HCT116 (cell line): ENCODE results near the gene GRIN2A. TPM values are rescaled to one million over a fixed set of nuclear protein-coding genes. Genes with fewer than 3 reads are reported as not detected.

Experiments used
- ATAC-seq: fragments of 200-7000 bp; cut with Tn5 transposase; 2 replicates; pipeline ENCODE4 v1.9.1; 2020; ENCODE audit warnings: mild to moderate bottlenecking, moderate library complexity
- BruUV-seq: library from RNA; stranded (reverse); fragments of 400-500 nt; replicated peaks from 2 replicates; lab custom pipeline; 2021; lab: Mats Ljungman, UMichigan
- CTCF ChIA-PET: fragments of 300-600 bp; sonication (Branson Sonifier 250); formaldehyde crosslinking; loops from one replicate; lab custom pipeline; 2021; ENCODE audit warnings: antibody characterized with exemption; lab: Charles Lee
- POLR2A ChIA-PET: fragments of 300-600, 350-600 bp; sonication (Branson Sonifier 250); formaldehyde crosslinking; loops from one replicate; lab custom pipeline; 2021; ENCODE audit warnings: antibody characterized with exemption; lab: Charles Lee
- RAD21 ChIA-PET, 2 experiments: fragments of 300-600 bp; sonication (Branson Sonifier 250); formaldehyde crosslinking; loops; one replicate each; lab custom pipeline; 2023; ENCODE audit warnings: low total read pairs in 2 of 2; ENCODE audit not compliant: uncharacterized antibody in 2 of 2, unreplicated experiment in 2 of 2, low non-redundant PET in 1 of 2; lab: Charles Lee
- DNase-seq: peaks from one replicate; pipeline ENCODE4 v3.0.0-alpha.2; 2010; ENCODE audit warnings: low read depth, low spot score
- H2AFZ ChIP-seq: fragments of 200-600 bp; shearing (Covaris generic), sonication (generic); 2 replicates; pipeline ENCODE4 v1.6.1; 2017; ENCODE audit warnings: low read depth, mixed run types, mixed read lengths, antibody characterized with exemption, low read length; ENCODE audit not compliant: poor library complexity, severe bottlenecking
- H3K27ac ChIP-seq: 2 replicates; pipeline ENCODE4 v1.5.1; 2012; ENCODE audit warnings: low read depth, low read length
- H3K27me3 ChIP-seq: fragments of 200-600 bp; sonication (generic); 2 replicates; pipeline ENCODE4 v1.6.1; 2016; ENCODE audit warnings: mixed run types, low read length, mixed read lengths; ENCODE audit not compliant: insufficient read depth
- H3K36me3 ChIP-seq, 2 experiments: fragments of 200-500 bp in 1 of 2; fragments of 200-600 bp in 1 of 2; sonication (Bioruptor generic) in 1 of 2; sonication (generic) in 1 of 2; 2 replicates each; pipeline versions ENCODE4 v1.5.1 to v1.6.1; 2014 to 2016; ENCODE audit warnings: low read length in 2 of 2, inconsistent platforms in 1 of 2, mixed read lengths in 1 of 2, mixed run types in 1 of 2; ENCODE audit not compliant: insufficient read depth in 2 of 2, control insufficient read depth in 1 of 2
- H3K4me1 ChIP-seq, 2 experiments: fragments of 200-600 bp in 1 of 2; sonication (generic) in 1 of 2; 2 replicates each; pipeline versions ENCODE4 v1.5.1 to v1.6.1; 2012 to 2017; ENCODE audit warnings: low read length in 2 of 2, inconsistent platforms in 1 of 2, mild to moderate bottlenecking in 1 of 2, mixed read lengths in 1 of 2, mixed run types in 1 of 2, moderate library complexity in 1 of 2; ENCODE audit not compliant: insufficient read depth in 2 of 2, control insufficient read depth in 1 of 2
- H3K4me2 ChIP-seq: fragments of 200-600 bp; sonication (generic); 2 replicates; pipeline ENCODE4 v1.6.1; 2017; ENCODE audit warnings: mixed run types, low read length, mixed read lengths
- H3K4me3 ChIP-seq, 2 experiments: fragments of 200-600 bp in 1 of 2; sonication (generic) in 1 of 2; replicated peaks in 1 of 2; 2 replicates each; pipeline ENCODE4 v1.5.1; 2011 to 2016; ENCODE audit warnings: low read length in 2 of 2, control low read depth in 1 of 2, low read depth in 1 of 2, mild to moderate bottlenecking in 1 of 2, mixed read lengths in 1 of 2, mixed run types in 1 of 2
- H3K79me2 ChIP-seq: fragments of 200-600 bp; sonication (generic); 2 replicates; pipeline ENCODE4 v1.6.1; 2017; ENCODE audit warnings: mild to moderate bottlenecking, mixed run types, low read length, moderate library complexity, mixed read lengths; ENCODE audit not compliant: insufficient read depth
- H3K9ac ChIP-seq: fragments of 200-600 bp; sonication (generic); 2 replicates; pipeline ENCODE4 v1.6.1; 2016; ENCODE audit warnings: low read length, mixed read lengths
- H3K9me2 ChIP-seq: fragments of 200-600 bp; sonication (generic), shearing (Covaris generic); 2 replicates; pipeline ENCODE4 v1.6.1; 2017; ENCODE audit warnings: mixed run types, mild to moderate bottlenecking, moderate library complexity; ENCODE audit not compliant: insufficient read depth
- H3K9me3 ChIP-seq, 2 experiments: fragments of 200-500 bp in 1 of 2; fragments of 200-600 bp in 1 of 2; sonication (Bioruptor generic) in 1 of 2; sonication (generic) in 1 of 2; 2 replicates each; pipeline ENCODE4 v1.6.1; 2014 to 2017; ENCODE audit warnings: low read length in 2 of 2, mixed read lengths in 2 of 2, inconsistent platforms in 1 of 2, low read depth in 1 of 2, mild to moderate bottlenecking in 1 of 2, mixed run types in 1 of 2, moderate library complexity in 1 of 2; ENCODE audit not compliant: control insufficient read depth in 1 of 2, insufficient read depth in 1 of 2
- H4K20me1 ChIP-seq: fragments of 200-600 bp; sonication (generic), shearing (Covaris generic); 2 replicates; pipeline ENCODE4 v1.6.1; 2017; ENCODE audit warnings: mixed run types, mild to moderate bottlenecking, moderate library complexity; ENCODE audit not compliant: insufficient read depth
- CBX3 ChIP-seq: IDR thresholded peaks from 2 replicates; pipeline ENCODE4 v1.6.1; 2012; ENCODE audit warnings: low read depth
- CEBPB ChIP-seq: IDR thresholded peaks from 2 replicates; pipeline ENCODE4 v1.6.1; 2012; ENCODE audit warnings: low read depth
- EGR1 ChIP-seq: IDR thresholded peaks from 2 replicates; pipeline ENCODE4 v1.6.1; 2012; ENCODE audit warnings: low read depth
- ELF1 ChIP-seq: IDR thresholded peaks from 2 replicates; pipeline ENCODE4 v1.6.1; 2012; ENCODE audit warnings: low read depth, borderline replicate concordance
- EZH2 ChIP-seq: fragments of 200-600 bp; sonication (generic); IDR thresholded peaks from 2 replicates; pipeline ENCODE4 v1.6.1; 2017; ENCODE audit warnings: antibody characterized with exemption, mixed run types
- FOSL1 ChIP-seq: IDR thresholded peaks from 2 replicates; pipeline ENCODE4 v1.6.1; 2012; ENCODE audit warnings: low read depth
- POLR2A ChIP-seq: IDR thresholded peaks from 2 replicates; pipeline ENCODE4 v1.7.0; 2011; ENCODE audit warnings: borderline replicate concordance; ENCODE audit not compliant: insufficient read depth, insufficient read length; ENCODE audit errors: extremely low read depth
- POLR2AphosphoS5 ChIP-seq: IDR thresholded peaks from 2 replicates; pipeline ENCODE4 v1.6.1; 2011; ENCODE audit warnings: mild to moderate bottlenecking, low read depth, low read length, moderate library complexity
- RAD21 ChIP-seq: IDR thresholded peaks from 2 replicates; pipeline ENCODE4 v1.6.1; 2012; ENCODE audit warnings: low read depth, mild to moderate bottlenecking
- SP1 ChIP-seq: IDR thresholded peaks from 2 replicates; pipeline ENCODE4 v1.6.1; 2012; ENCODE audit warnings: low read depth
- SRF ChIP-seq: IDR thresholded peaks from 2 replicates; pipeline ENCODE4 v1.6.1; 2012; ENCODE audit warnings: low read depth
- TCF7L2 ChIP-seq: IDR thresholded peaks from 2 replicates; pipeline ENCODE4 v1.7.0; 2011; ENCODE audit warnings: borderline replicate concordance, inconsistent platforms; ENCODE audit not compliant: insufficient read depth, insufficient read length; ENCODE audit errors: extremely low read depth
- ZFX ChIP-seq: fragments of 450-650 bp; IDR thresholded peaks from 2 replicates; pipeline ENCODE4 v1.6.1; 2017
- ZNF274 ChIP-seq: fragments of 200-500 bp; sonication (Bioruptor generic); IDR thresholded peaks from 2 replicates; pipeline ENCODE4 v1.6.1; 2014; ENCODE audit warnings: mild to moderate bottlenecking, low read depth, low read length, inconsistent platforms
- intact Hi-C: fragments of 100-400 bp; cut with micrococcal nuclease; formaldehyde crosslinking; loops from 2 replicates; pipeline ENCODE4 v1.10.0; 2022
- total RNA-seq: library from RNA; stranded (reverse); gene quantifications from one replicate; pipeline ENCODE4 v1.2.1, GENCODE V29; 2021; ENCODE audit not compliant: unreplicated experiment
- TF ChIP-seq, protein P1 (sequence below): IDR thresholded peaks from 2 replicates; pipeline ENCODE4 v1.6.1; 2012
- TF ChIP-seq, protein P2 (sequence below): IDR thresholded peaks from 2 replicates; pipeline ENCODE4 v1.6.1; 2011; ENCODE audit warnings: mild to moderate bottlenecking, low read length, moderate library complexity; ENCODE audit not compliant: insufficient replicate concordance; ENCODE audit errors: extremely low read depth
- TF ChIP-seq, protein P3 (sequence below): IDR thresholded peaks from 2 replicates; pipeline ENCODE4 v1.6.1; 2012; ENCODE audit warnings: low read depth
- TF ChIP-seq, protein P4 (sequence below), 3 experiments: fragments of 200-600 bp in 1 of 3; sonication (generic) in 1 of 3; IDR thresholded peaks in 2 of 3; conservative IDR thresholded peaks in 1 of 3; 2 replicates each; pipeline ENCODE4 v1.5.1; 2012 to 2017; ENCODE audit warnings: low read depth in 2 of 3, low read length in 2 of 3, antibody characterized with exemption in 1 of 3, borderline replicate concordance in 1 of 3, control low read depth in 1 of 3, mild to moderate bottlenecking in 1 of 3, mixed read lengths in 1 of 3, mixed run types in 1 of 3, moderate library complexity in 1 of 3; ENCODE audit not compliant: insufficient read depth in 1 of 3

The GRIN2A gene
- total RNA-seq, 1 experiment from 2014 or later, result 0.02 TPM

- no peak for TF ChIP-seq RAD21
- TF ChIP-seq SP1, result no peak
- TF ChIP-seq, protein P1, sequence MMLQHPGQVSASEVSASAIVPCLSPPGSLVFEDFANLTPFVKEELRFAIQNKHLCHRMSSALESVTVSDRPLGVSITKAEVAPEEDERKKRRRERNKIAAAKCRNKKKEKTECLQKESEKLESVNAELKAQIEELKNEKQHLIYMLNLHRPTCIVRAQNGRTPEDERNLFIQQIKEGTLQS, result no peak
- TF ChIP-seq CEBPB, result no peak
- no peak for TF ChIP-seq TCF7L2
- TF ChIP-seq, protein P2, sequence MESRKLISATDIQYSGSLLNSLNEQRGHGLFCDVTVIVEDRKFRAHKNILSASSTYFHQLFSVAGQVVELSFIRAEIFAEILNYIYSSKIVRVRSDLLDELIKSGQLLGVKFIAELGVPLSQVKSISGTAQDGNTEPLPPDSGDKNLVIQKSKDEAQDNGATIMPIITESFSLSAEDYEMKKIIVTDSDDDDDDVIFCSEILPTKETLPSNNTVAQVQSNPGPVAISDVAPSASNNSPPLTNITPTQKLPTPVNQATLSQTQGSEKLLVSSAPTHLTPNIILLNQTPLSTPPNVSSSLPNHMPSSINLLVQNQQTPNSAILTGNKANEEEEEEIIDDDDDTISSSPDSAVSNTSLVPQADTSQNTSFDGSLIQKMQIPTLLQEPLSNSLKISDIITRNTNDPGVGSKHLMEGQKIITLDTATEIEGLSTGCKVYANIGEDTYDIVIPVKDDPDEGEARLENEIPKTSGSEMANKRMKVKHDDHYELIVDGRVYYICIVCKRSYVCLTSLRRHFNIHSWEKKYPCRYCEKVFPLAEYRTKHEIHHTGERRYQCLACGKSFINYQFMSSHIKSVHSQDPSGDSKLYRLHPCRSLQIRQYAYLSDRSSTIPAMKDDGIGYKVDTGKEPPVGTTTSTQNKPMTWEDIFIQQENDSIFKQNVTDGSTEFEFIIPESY, result no peak
- no peak for TF ChIP-seq ELF1
- TF ChIP-seq, all 23 proteins: peak for 0
These were observed 30.5 kb downstream of the GRIN2A start (continued) for GRCh38 chr16:10151718-10152117.

DNA sequence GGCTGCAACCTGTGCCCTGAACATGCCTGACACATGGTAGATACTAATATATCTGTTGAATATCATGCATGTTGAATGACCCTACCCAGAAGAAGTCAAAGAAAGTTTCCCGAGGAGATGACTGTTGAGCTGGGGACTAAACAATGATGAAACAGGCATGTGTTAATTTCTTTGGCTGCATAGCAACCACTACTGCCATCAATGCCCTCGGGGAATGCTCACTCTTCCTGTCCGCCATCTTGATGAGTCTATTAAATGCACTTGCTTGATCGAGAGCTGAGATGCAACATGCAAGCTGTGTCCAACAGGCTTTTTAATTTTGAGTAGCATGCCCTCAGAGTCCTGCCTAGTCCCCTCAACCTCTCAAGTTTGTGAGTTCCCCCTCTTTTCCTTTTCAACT is 31.3 kb downstream of the GRIN2A start:
- Histone ChIP-seq H3K27ac (no peak overlapping the region), H4K20me1 (no peaks in the 10 kb centered on the region), H3K36me3 (no peaks in the 10 kb centered on the region), H3K4me2 (no peak overlapping the region), H3K9ac (no peak overlapping the region), H3K9me3 (no peaks in the 10 kb centered on the region), H3K4me1 (no peaks in the 10 kb centered on the region), H3K27me3 (peaks cover 7% of the 10 kb centered on the region; the same call in 1 of the 2 replicates), H3K9me2 (no peaks in the 10 kb centered on the region), H3K4me3 (no peak overlapping the region), H2AFZ (no peak overlapping the region), H3K79me2 (no peaks in the 10 kb centered on the region)
- ATAC-seq, result no peak
- no peak for DNase-seq
- ChIA-PET CTCF (no interaction called here), POLR2A (no interaction called here), RAD21 (no interaction called here)
- intact Hi-C loops, result no loop called here
- no TSS peak for BruUV-seq
- no peak for TF ChIP-seq FOSL1
- TF ChIP-seq ZNF274, result no peak
- TF ChIP-seq, protein P3, sequence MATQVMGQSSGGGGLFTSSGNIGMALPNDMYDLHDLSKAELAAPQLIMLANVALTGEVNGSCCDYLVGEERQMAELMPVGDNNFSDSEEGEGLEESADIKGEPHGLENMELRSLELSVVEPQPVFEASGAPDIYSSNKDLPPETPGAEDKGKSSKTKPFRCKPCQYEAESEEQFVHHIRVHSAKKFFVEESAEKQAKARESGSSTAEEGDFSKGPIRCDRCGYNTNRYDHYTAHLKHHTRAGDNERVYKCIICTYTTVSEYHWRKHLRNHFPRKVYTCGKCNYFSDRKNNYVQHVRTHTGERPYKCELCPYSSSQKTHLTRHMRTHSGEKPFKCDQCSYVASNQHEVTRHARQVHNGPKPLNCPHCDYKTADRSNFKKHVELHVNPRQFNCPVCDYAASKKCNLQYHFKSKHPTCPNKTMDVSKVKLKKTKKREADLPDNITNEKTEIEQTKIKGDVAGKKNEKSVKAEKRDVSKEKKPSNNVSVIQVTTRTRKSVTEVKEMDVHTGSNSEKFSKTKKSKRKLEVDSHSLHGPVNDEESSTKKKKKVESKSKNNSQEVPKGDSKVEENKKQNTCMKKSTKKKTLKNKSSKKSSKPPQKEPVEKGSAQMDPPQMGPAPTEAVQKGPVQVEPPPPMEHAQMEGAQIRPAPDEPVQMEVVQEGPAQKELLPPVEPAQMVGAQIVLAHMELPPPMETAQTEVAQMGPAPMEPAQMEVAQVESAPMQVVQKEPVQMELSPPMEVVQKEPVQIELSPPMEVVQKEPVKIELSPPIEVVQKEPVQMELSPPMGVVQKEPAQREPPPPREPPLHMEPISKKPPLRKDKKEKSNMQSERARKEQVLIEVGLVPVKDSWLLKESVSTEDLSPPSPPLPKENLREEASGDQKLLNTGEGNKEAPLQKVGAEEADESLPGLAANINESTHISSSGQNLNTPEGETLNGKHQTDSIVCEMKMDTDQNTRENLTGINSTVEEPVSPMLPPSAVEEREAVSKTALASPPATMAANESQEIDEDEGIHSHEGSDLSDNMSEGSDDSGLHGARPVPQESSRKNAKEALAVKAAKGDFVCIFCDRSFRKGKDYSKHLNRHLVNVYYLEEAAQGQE, result no peak
- TF ChIP-seq EGR1, result no peak
- no peak for TF ChIP-seq RAD21
- TF ChIP-seq CBX3, result no peak
- TF ChIP-seq ELF1, result no peak
- TF ChIP-seq SRF, result no peak
- TF ChIP-seq, protein P4, sequence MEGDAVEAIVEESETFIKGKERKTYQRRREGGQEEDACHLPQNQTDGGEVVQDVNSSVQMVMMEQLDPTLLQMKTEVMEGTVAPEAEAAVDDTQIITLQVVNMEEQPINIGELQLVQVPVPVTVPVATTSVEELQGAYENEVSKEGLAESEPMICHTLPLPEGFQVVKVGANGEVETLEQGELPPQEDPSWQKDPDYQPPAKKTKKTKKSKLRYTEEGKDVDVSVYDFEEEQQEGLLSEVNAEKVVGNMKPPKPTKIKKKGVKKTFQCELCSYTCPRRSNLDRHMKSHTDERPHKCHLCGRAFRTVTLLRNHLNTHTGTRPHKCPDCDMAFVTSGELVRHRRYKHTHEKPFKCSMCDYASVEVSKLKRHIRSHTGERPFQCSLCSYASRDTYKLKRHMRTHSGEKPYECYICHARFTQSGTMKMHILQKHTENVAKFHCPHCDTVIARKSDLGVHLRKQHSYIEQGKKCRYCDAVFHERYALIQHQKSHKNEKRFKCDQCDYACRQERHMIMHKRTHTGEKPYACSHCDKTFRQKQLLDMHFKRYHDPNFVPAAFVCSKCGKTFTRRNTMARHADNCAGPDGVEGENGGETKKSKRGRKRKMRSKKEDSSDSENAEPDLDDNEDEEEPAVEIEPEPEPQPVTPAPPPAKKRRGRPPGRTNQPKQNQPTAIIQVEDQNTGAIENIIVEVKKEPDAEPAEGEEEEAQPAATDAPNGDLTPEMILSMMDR (IDR thresholded peaks at IDR 0.05 in 2 of 3, conservative IDR thresholded peaks at IDR 0.05 in 1 of 3; ENCODE audit: borderline replicate concordance in 1 of 3, insufficient read depth in 1 of 3, low read depth in 2 of 3, low read length in 2 of 3), result no peak
- no peak for TF ChIP-seq EZH2
- no peak for TF ChIP-seq CEBPB
- no peak for TF ChIP-seq ZFX
- TF ChIP-seq POLR2AphosphoS5, result no peak
- no peak for TF ChIP-seq POLR2A
